Right atrium auricular region (tissue), 2 donors: ENCODE results near the gene HSFY1. TPM values are rescaled to one million over a fixed set of nuclear protein-coding genes. Genes with fewer than 3 reads are reported as not detected.
"Not testable (repeated sequence)": the region's sequence is repeated elsewhere in the genome, so short reads cannot be mapped to it uniquely, and the experiment has no call there.

Experiments
- DNase-seq: peaks from one replicate; pipeline ENCODE4 v3.0.0-alpha.2; 2019; ENCODE audit warnings: low spot score
- H3K27ac ChIP-seq, 2 donors: fragments of 200-600 bp; sonication (generic); 1 replicate in 1 of 2; 2 replicates in 1 of 2; pipeline ENCODE4 v1.5.1; 2016 to 2019
- H3K27me3 ChIP-seq, 2 donors: fragments of 200-600 bp; sonication (generic); one replicate each; pipeline versions ENCODE4 v1.5.1 to v1.6.0; 2017 to 2019
- H3K36me3 ChIP-seq: fragments of 200-600 bp; sonication (generic); one replicate; pipeline ENCODE4 v1.5.1; 2016
- H3K4me1 ChIP-seq, 2 donors: fragments of 200-600 bp; sonication (generic); one replicate each; pipeline versions ENCODE4 v1.5.1 to v1.6.0; 2017 to 2019
- H3K4me3 ChIP-seq, 2 donors: fragments of 200-600 bp; sonication (generic); 1 replicate in 1 of 2; 2 replicates in 1 of 2; pipeline ENCODE4 v1.5.1; 2017 to 2019; ENCODE audit warnings: mild to moderate bottlenecking in 1 of 2, moderate library complexity in 1 of 2
- H3K9me3 ChIP-seq, 2 donors: fragments of 200-600 bp; sonication (generic); one replicate each; pipeline ENCODE4 v1.5.1; 2019
- total RNA-seq, 2 donors: library from RNA; depleted of rRNA; stranded (reverse); fragments of >200 nt; gene quantifications; one replicate each; pipeline ENCODE4 v1.1.0, GENCODE V29; 2016

The HSFY1 gene
- not detected for total RNA-seq

- not testable (repeated sequence) for H3K4me1 ChIP-seq, H3K36me3 ChIP-seq, H3K9me3 ChIP-seq, H3K27me3 ChIP-seq, DNase-seq, H3K4me3 ChIP-seq, H3K27ac ChIP-seq
These were observed at the start of gene HSFY1 for GRCh38 chrY:18546420-18546819. TSS of gene HSFY1 (plus strand) at chrY:18546720. CDS start at chrY:18546788, 68 bp downstream.

- DNase-seq, H3K36me3 ChIP-seq, H3K4me1 ChIP-seq, H3K4me3 ChIP-seq, H3K27ac ChIP-seq, H3K9me3 ChIP-seq, H3K27me3 ChIP-seq: not testable (repeated sequence)
These were observed 42.3 kb upstream of the HSFY1 start for GRCh38 chrY:18504266-18504665.

- not testable (repeated sequence) for H3K9me3 ChIP-seq, H3K4me3 ChIP-seq, H3K4me1 ChIP-seq, H3K27me3 ChIP-seq, H3K36me3 ChIP-seq, DNase-seq, H3K27ac ChIP-seq
These were observed 15.4 kb upstream of the HSFY1 start for GRCh38 chrY:18530995-18531655.

GRCh38 chrY:18538952-18539351, 7.6 kb upstream of the HSFY1 start:
- DNase-seq, H3K9me3 ChIP-seq, H3K36me3 ChIP-seq, H3K4me1 ChIP-seq, H3K27ac ChIP-seq, H3K4me3 ChIP-seq, H3K27me3 ChIP-seq: not testable (repeated sequence)

- not testable (repeated sequence) for H3K4me3 ChIP-seq, H3K36me3 ChIP-seq, H3K9me3 ChIP-seq, H3K27ac ChIP-seq, H3K27me3 ChIP-seq, H3K4me1 ChIP-seq, DNase-seq
These were observed 6.6 kb downstream of the HSFY1 start for GRCh38 chrY:18553132-18553531.

GRCh38 chrY:18565915-18566314, 19.4 kb downstream of the HSFY1 start:
- not testable (repeated sequence) for H3K9me3 ChIP-seq, H3K4me3 ChIP-seq, H3K27ac ChIP-seq, H3K27me3 ChIP-seq, H3K36me3 ChIP-seq, DNase-seq, H3K4me1 ChIP-seq

Other genes with a start within 250 kb of the HSFY1 start
- gene HSFY2, start 227.0 kb downstream of the HSFY1 start, total RNA-seq = not detected